ENCODE data around the gene SPDYE8. TPM values are rescaled to one million over a fixed set of nuclear protein-coding genes. Genes with fewer than 3 reads are reported as not detected.
"Not testable (repeated sequence)": the region's sequence is repeated elsewhere in the genome, so short reads cannot be mapped to it uniquely, and the experiment has no call there.

Gene SPDYE8
- total RNA-seq, 1 experiment from 2014 or later, result not detected

GRCh38 chr7:73006491-73006890 is 23.1 kb downstream of the SPDYE8 start:
- H3K36me3 Mint-ChIP-seq (ENCODE audit: insufficient read depth in 1 of 3, low read depth in 3 of 3); H4K91ac ChIP-seq (ENCODE audit: insufficient read length, low read depth, low read length); H3K4ac ChIP-seq (ENCODE audit: low read depth, low read length); H3K79me2 ChIP-seq (ENCODE audit: insufficient read depth, low read length); H2BK15ac ChIP-seq (ENCODE audit: low read depth, low read length); H3K27ac Mint-ChIP-seq; H4K20me1 ChIP-seq (ENCODE audit: control insufficient read depth, insufficient read depth, insufficient read length); H2BK5ac ChIP-seq (ENCODE audit: insufficient read length, low read length); H3K79me1 ChIP-seq (ENCODE audit: insufficient read depth, low read depth, low read length, poor library complexity, severe bottlenecking); H3K4me1 ChIP-seq (ENCODE audit: insufficient read depth, low read length); H4K5ac ChIP-seq (ENCODE audit: insufficient read length, low read depth, low read length); H3K23ac ChIP-seq (ENCODE audit: insufficient read length, low read depth, low read length); H2AFZ ChIP-seq (ENCODE audit: low read length); H3K27me3 Mint-ChIP-seq (ENCODE audit: low read depth); H2BK12ac ChIP-seq (ENCODE audit: insufficient read length, low read depth, low read length); H3K27ac ChIP-seq (ENCODE audit: insufficient read length, low read depth, low read length); H2BK20ac ChIP-seq (ENCODE audit: low read depth, low read length, poor library complexity, severe bottlenecking); H3K9me3 Mint-ChIP-seq; H3K14ac ChIP-seq (ENCODE audit: insufficient read depth, low read length); H3K4me1 Mint-ChIP-seq; DNase-seq; H3T11ph ChIP-seq (ENCODE audit: low read length); H2BK120ac ChIP-seq (ENCODE audit: low read depth, low read length, poor library complexity, severe bottlenecking); H3K27me3 ChIP-seq (ENCODE audit: insufficient read depth, low read length); H3K9me3 ChIP-seq (ENCODE audit: control insufficient read depth, low read depth, low read length); H2AK5ac ChIP-seq (ENCODE audit: insufficient read length, low read length); H3K9ac ChIP-seq (ENCODE audit: extremely low read depth, insufficient read length, low read length); H3K56ac ChIP-seq (ENCODE audit: insufficient read length, low read depth, low read length); H3K18ac ChIP-seq (ENCODE audit: insufficient read length, low read depth, low read length); H3K23me2 ChIP-seq (ENCODE audit: insufficient read length, low read depth, low read length, poor library complexity, severe bottlenecking); H4K8ac ChIP-seq (replicated peaks; ENCODE audit: insufficient read length, low read depth, low read length): not testable (repeated sequence)
- WGBS (ENCODE audit: extremely low coverage, insufficient read length, low lambda C conversion rate), result no CpG with 5 or more reads among the region's 10 CpGs
- H3K4me2 ChIP-seq (ENCODE audit: insufficient read depth, insufficient read length, low read length), result peak overlapping the region; percentile 40
- peak overlapping the region; percentile 56 to 71 for H3K4me3 Mint-ChIP-seq

GRCh38 chr7:73005693-73006447 is 23.7 kb downstream of the SPDYE8 start:
- H3K27me3 Mint-ChIP-seq (ENCODE audit: low read depth); H3K56ac ChIP-seq (ENCODE audit: insufficient read length, low read depth, low read length); H3K79me2 ChIP-seq (ENCODE audit: insufficient read depth, low read length); H2BK12ac ChIP-seq (ENCODE audit: insufficient read length, low read depth, low read length); H3K18ac ChIP-seq (ENCODE audit: insufficient read length, low read depth, low read length); H4K20me1 ChIP-seq (ENCODE audit: control insufficient read depth, insufficient read depth, insufficient read length); H3K4me1 Mint-ChIP-seq; H4K91ac ChIP-seq (ENCODE audit: insufficient read length, low read depth, low read length); H2AFZ ChIP-seq (ENCODE audit: low read length); H3K79me1 ChIP-seq (ENCODE audit: insufficient read depth, low read depth, low read length, poor library complexity, severe bottlenecking); H3K27me3 ChIP-seq (ENCODE audit: insufficient read depth, low read length); H2BK20ac ChIP-seq (ENCODE audit: low read depth, low read length, poor library complexity, severe bottlenecking); H3K14ac ChIP-seq (ENCODE audit: insufficient read depth, low read length); DNase-seq; H3K23ac ChIP-seq (ENCODE audit: insufficient read length, low read depth, low read length); H3K4me2 ChIP-seq (ENCODE audit: insufficient read depth, insufficient read length, low read length); H3K9me3 ChIP-seq (ENCODE audit: control insufficient read depth, low read depth, low read length); H3K36me3 Mint-ChIP-seq (ENCODE audit: insufficient read depth in 1 of 3, low read depth in 3 of 3); H3K4ac ChIP-seq (ENCODE audit: low read depth, low read length); H4K5ac ChIP-seq (ENCODE audit: insufficient read length, low read depth, low read length); H3K23me2 ChIP-seq (ENCODE audit: insufficient read length, low read depth, low read length, poor library complexity, severe bottlenecking); H2BK120ac ChIP-seq (ENCODE audit: low read depth, low read length, poor library complexity, severe bottlenecking); H2BK5ac ChIP-seq (ENCODE audit: insufficient read length, low read length); H3K27ac ChIP-seq (ENCODE audit: insufficient read length, low read depth, low read length); H3K9me3 Mint-ChIP-seq; H2BK15ac ChIP-seq (ENCODE audit: low read depth, low read length); H2AK5ac ChIP-seq (ENCODE audit: insufficient read length, low read length); H3K4me1 ChIP-seq (ENCODE audit: insufficient read depth, low read length); H3T11ph ChIP-seq (ENCODE audit: low read length); H4K8ac ChIP-seq (replicated peaks; ENCODE audit: insufficient read length, low read depth, low read length): not testable (repeated sequence)
- peak overlapping the region; percentile 96 to 100 (median 99) for H3K27ac Mint-ChIP-seq
- no CpG with 5 or more reads among the region's 66 CpGs for WGBS (ENCODE audit: extremely low coverage, insufficient read length, low lambda C conversion rate)
- peak overlapping the region; percentile 94 to 96 for H3K4me3 Mint-ChIP-seq
- peak overlapping the region; percentile 46 for H3K9ac ChIP-seq (ENCODE audit: extremely low read depth, insufficient read length, low read length)

All from H9 (cell line).